Right lobe of liver (tissue), 4 donors: Measurements from ENCODE around the gene NCK2.

Experiments
- POLR2A ChIP-seq: fragments of 450-650 bp; IDR thresholded peaks from one replicate; pipeline ENCODE4 v1.6.1; 2017; ENCODE audit warnings: antibody characterized with exemption, mild to moderate bottlenecking
- TF ChIP-seq, protein P1 (sequence below), 4 donors: fragments of 200-600 bp in 3 of 4; fragments of 450-650 bp in 1 of 4; IDR thresholded peaks; one replicate each; pipeline versions ENCODE4 v1.5.1 to v1.8.0; 2016 to 2022; ENCODE audit warnings: antibody characterized with exemption in 4 of 4, mild to moderate bottlenecking in 2 of 4
- donor health status: DM: no; HTN: no; CAD: no.
- donor health status: DM: no; HTN: no; CAD: no.
- donor health status: DM: no; HTN: yes; CAD: no.

DNA sequence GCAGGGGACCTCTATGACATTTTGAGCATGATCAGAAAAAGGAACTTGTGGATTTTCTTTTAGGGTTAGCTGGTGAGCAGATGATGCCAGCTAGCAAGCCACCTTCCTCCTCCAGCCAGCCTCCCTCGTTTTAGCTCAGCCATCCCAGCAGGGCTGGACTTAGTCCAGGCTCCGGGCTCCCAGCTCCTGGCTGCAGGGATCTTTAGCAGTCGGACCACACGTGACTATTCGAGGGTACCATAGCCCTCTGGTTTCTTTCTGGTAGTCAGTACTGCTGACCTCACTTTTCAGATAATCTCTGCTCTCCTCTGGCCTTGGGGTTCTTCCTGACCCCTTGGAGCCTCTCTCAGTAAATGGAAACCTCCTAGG lies 31.8 kb downstream of the NCK2 start:
- TF ChIP-seq, protein P1, sequence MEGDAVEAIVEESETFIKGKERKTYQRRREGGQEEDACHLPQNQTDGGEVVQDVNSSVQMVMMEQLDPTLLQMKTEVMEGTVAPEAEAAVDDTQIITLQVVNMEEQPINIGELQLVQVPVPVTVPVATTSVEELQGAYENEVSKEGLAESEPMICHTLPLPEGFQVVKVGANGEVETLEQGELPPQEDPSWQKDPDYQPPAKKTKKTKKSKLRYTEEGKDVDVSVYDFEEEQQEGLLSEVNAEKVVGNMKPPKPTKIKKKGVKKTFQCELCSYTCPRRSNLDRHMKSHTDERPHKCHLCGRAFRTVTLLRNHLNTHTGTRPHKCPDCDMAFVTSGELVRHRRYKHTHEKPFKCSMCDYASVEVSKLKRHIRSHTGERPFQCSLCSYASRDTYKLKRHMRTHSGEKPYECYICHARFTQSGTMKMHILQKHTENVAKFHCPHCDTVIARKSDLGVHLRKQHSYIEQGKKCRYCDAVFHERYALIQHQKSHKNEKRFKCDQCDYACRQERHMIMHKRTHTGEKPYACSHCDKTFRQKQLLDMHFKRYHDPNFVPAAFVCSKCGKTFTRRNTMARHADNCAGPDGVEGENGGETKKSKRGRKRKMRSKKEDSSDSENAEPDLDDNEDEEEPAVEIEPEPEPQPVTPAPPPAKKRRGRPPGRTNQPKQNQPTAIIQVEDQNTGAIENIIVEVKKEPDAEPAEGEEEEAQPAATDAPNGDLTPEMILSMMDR (IDR thresholded peaks at IDR 0.05), result no peak
- no peak for TF ChIP-seq POLR2A
